22Rv1 (cell line): Measurements from ENCODE around the gene KIRREL3.

Experiments used
- H3K27ac ChIP-seq: fragments of 450-650 bp; 2 replicates; pipeline ENCODE4 v1.5.1; 2017
- CTCF ChIP-seq: fragments of 450-650 bp; IDR thresholded peaks from 2 replicates; pipeline ENCODE4 v1.5.1; 2017; ENCODE audit warnings: mild to moderate bottlenecking
- ZFX ChIP-seq: fragments of 450-650 bp; IDR thresholded peaks from 2 replicates; pipeline ENCODE4 v1.6.1; 2017; ENCODE audit warnings: antibody characterized with exemption, borderline replicate concordance

KIRREL3 gene

GRCh38 chr11:126465573-126466188 lies 534.9 kb downstream of the KIRREL3 start:
- H3K27ac ChIP-seq: no peak overlapping the region
- no peak for TF ChIP-seq CTCF
- no peak for TF ChIP-seq ZFX

- H3K27ac ChIP-seq: no peak overlapping the region
- TF ChIP-seq ZFX (no peak), CTCF (no peak)
Measured at GRCh38 chr11:126464796-126465195, 535.8 kb downstream of the KIRREL3 start.

GRCh38 chr11:126462422-126462821 lies 538.1 kb downstream of the KIRREL3 start:
- TF ChIP-seq ZFX: no peak
- no peak for TF ChIP-seq CTCF
- no peak overlapping the region for H3K27ac ChIP-seq

- H3K27ac ChIP-seq: no peak overlapping the region
- TF ChIP-seq CTCF (no peak), ZFX (no peak)
Measured at GRCh38 chr11:126461996-126462395, 538.6 kb downstream of the KIRREL3 start.

GRCh38 chr11:126461096-126461440 lies 539.5 kb downstream of the KIRREL3 start:
- no peak overlapping the region for H3K27ac ChIP-seq
- TF ChIP-seq ZFX (no peak), CTCF (no peak)

GRCh38 chr11:126460417-126461095 lies 540.0 kb downstream of the KIRREL3 start:
- no peak for TF ChIP-seq CTCF

GRCh38 chr11:126459691-126460281 lies 540.8 kb downstream of the KIRREL3 start:
- no peak overlapping the region for H3K27ac ChIP-seq
- no peak for TF ChIP-seq CTCF
- TF ChIP-seq ZFX: no peak

More at GRCh38 chr11:126460417-126461095, 540.0 kb downstream of the KIRREL3 start:
- H3K27ac ChIP-seq: no peak overlapping the region
